ENCODE measurements around the gene GAB1. TPM values are rescaled to one million over a fixed set of nuclear protein-coding genes. Genes with fewer than 3 reads are reported as not detected.

GAB1 gene
- total RNA-seq, 5 donors from 2014 or later (not counting 1 experiment from before 2014, with no cell fraction given), result 0.20 to 1.7 (median 0.96) TPM

- H3K36me3 Mint-ChIP-seq, result no peaks in the 10 kb centered on the region
- no peak overlapping the region for H3K4me3 ChIP-seq (ENCODE audit: control insufficient read depth in 1 of 2, extremely low read depth in 1 of 2, low read length in 1 of 2)
- H3K27me3 Mint-ChIP-seq, result peaks cover 6 to 16% of the 10 kb centered on the region in 2 donors
- no peak overlapping the region for H3K27ac ChIP-seq (ENCODE audit: low read length)
- CTCF ChIA-PET, result no interaction called here
- no peaks in the 10 kb centered on the region for H3K4me1 Mint-ChIP-seq
- H3K4me3 Mint-ChIP-seq, result no peak overlapping the region
- no peak for DNase-seq
- H3K9me3 ChIP-seq, result no peaks in the 10 kb centered on the region
- no peaks in the 10 kb centered on the region for H3K9me3 Mint-ChIP-seq
- ATAC-seq (replicated peaks in 1 of 4), result no peak
- 77% methylated on average over 3 of the region's 3 CpGs for WGBS (ENCODE audit: insufficient coverage)
- POLR2A ChIA-PET, result no interaction called here
- H3K36me3 ChIP-seq (ENCODE audit: control insufficient read depth in 2 of 2, extremely low read depth in 1 of 2, insufficient read depth in 1 of 2, low read length in 1 of 2), result no peaks in the 10 kb centered on the region
- H3K27me3 ChIP-seq (replicated peaks in 1 of 2; ENCODE audit: control insufficient read depth in 2 of 2, extremely low read depth in 1 of 2, insufficient read depth in 2 of 2, low read length in 1 of 2), result peaks cover 0 to 23% of the 10 kb centered on the region in 2 experiments
- no peaks in the 10 kb centered on the region for H3K4me1 ChIP-seq (ENCODE audit: control insufficient read depth in 1 of 2, extremely low read depth in 1 of 2, insufficient read depth in 2 of 2, low read length in 2 of 2)
- no peak overlapping the region for H3K27ac Mint-ChIP-seq
Observed at GRCh38 chr4:143488687-143489086, 152.0 kb downstream of the GAB1 start.

GRCh38 chr4:143489106-143489505 lies 152.4 kb downstream of the GAB1 start:
- WGBS (ENCODE audit: insufficient coverage), result 96% methylated on average over 2 of the region's 2 CpGs
- CTCF ChIA-PET, result interaction anchor here in 1 of 2 donors (1.3 kb wide), 1 partner anchor 9 kb away, joined by 3 read pairs; no protein-coding TSS in a partner anchor
- peaks cover 0 to 20% of the 10 kb centered on the region in 2 experiments for H3K27me3 ChIP-seq (replicated peaks in 1 of 2; ENCODE audit: control insufficient read depth in 2 of 2, extremely low read depth in 1 of 2, insufficient read depth in 2 of 2, low read length in 1 of 2)
- Mint-ChIP-seq H3K9me3 (no peaks in the 10 kb centered on the region), H3K27me3 (peaks cover 6 to 16% of the 10 kb centered on the region in 2 donors), H3K36me3 (no peaks in the 10 kb centered on the region), H3K27ac (no peak overlapping the region), H3K4me3 (no peak overlapping the region), H3K4me1 (no peaks in the 10 kb centered on the region)
- no peaks in the 10 kb centered on the region for H3K4me1 ChIP-seq (ENCODE audit: control insufficient read depth in 1 of 2, extremely low read depth in 1 of 2, insufficient read depth in 2 of 2, low read length in 2 of 2)
- H3K36me3 ChIP-seq (ENCODE audit: control insufficient read depth in 2 of 2, extremely low read depth in 1 of 2, insufficient read depth in 1 of 2, low read length in 1 of 2), result no peaks in the 10 kb centered on the region
- ATAC-seq (replicated peaks in 1 of 4) (no peak), DNase-seq (no peak)
- POLR2A ChIA-PET, result no interaction called here
- H3K9me3 ChIP-seq, result no peaks in the 10 kb centered on the region
- H3K27ac ChIP-seq (ENCODE audit: low read length), result no peak overlapping the region
- H3K4me3 ChIP-seq (ENCODE audit: control insufficient read depth in 1 of 2, extremely low read depth in 1 of 2, low read length in 1 of 2), result no peak overlapping the region

- no CpG with 5 or more reads among the region's 8 CpGs for WGBS (ENCODE audit: insufficient coverage)
- H3K9me3 ChIP-seq, result no peaks in the 10 kb centered on the region
- H3K36me3 Mint-ChIP-seq, result no peaks in the 10 kb centered on the region
- H3K4me3 Mint-ChIP-seq, result no peak overlapping the region
- no peaks in the 10 kb centered on the region for H3K27me3 ChIP-seq (replicated peaks in 1 of 2; ENCODE audit: control insufficient read depth in 2 of 2, extremely low read depth in 1 of 2, insufficient read depth in 2 of 2, low read length in 1 of 2)
- H3K27ac ChIP-seq (ENCODE audit: low read length), result no peak overlapping the region
- ChIA-PET CTCF (no interaction called here), POLR2A (no interaction called here)
- DNase-seq, result no peak
- no peaks in the 10 kb centered on the region for H3K4me1 ChIP-seq (ENCODE audit: control insufficient read depth in 1 of 2, extremely low read depth in 1 of 2, insufficient read depth in 2 of 2, low read length in 2 of 2)
- no peaks in the 10 kb centered on the region for H3K4me1 Mint-ChIP-seq
- ATAC-seq (replicated peaks in 1 of 4), result no peak
- no peak overlapping the region for H3K27ac Mint-ChIP-seq
- H3K36me3 ChIP-seq (ENCODE audit: control insufficient read depth in 2 of 2, extremely low read depth in 1 of 2, insufficient read depth in 1 of 2, low read length in 1 of 2), result no peaks in the 10 kb centered on the region
- no peak overlapping the region for H3K4me3 ChIP-seq (ENCODE audit: control insufficient read depth in 1 of 2, extremely low read depth in 1 of 2, low read length in 1 of 2)
- no peaks in the 10 kb centered on the region for H3K9me3 Mint-ChIP-seq
- H3K27me3 Mint-ChIP-seq, result no peaks in the 10 kb centered on the region
Observed at GRCh38 chr4:143498021-143498420, 161.3 kb downstream of the GAB1 start.

GRCh38 chr4:143502231-143502630 lies 165.6 kb downstream of the GAB1 start:
- DNase-seq (no peak), ATAC-seq (replicated peaks in 1 of 4) (no peak)
- ChIA-PET POLR2A (no interaction called here), CTCF (no interaction called here)
- Mint-ChIP-seq H3K4me1 (no peaks in the 10 kb centered on the region), H3K9me3 (no peaks in the 10 kb centered on the region), H3K36me3 (no peaks in the 10 kb centered on the region), H3K27me3 (no peaks in the 10 kb centered on the region), H3K27ac (no peak overlapping the region), H3K4me3 (no peak overlapping the region)
- 64% methylated on average over 1 of the region's 1 CpG for WGBS (ENCODE audit: insufficient coverage)
- Histone ChIP-seq H3K4me1 (ENCODE audit: control insufficient read depth in 1 of 2, extremely low read depth in 1 of 2, insufficient read depth in 2 of 2, low read length in 2 of 2) (no peaks in the 10 kb centered on the region), H3K27me3 (replicated peaks in 1 of 2; ENCODE audit: control insufficient read depth in 2 of 2, extremely low read depth in 1 of 2, insufficient read depth in 2 of 2, low read length in 1 of 2) (no peaks in the 10 kb centered on the region), H3K27ac (ENCODE audit: low read length) (no peak overlapping the region), H3K4me3 (ENCODE audit: control insufficient read depth in 1 of 2, extremely low read depth in 1 of 2, low read length in 1 of 2) (no peak overlapping the region), H3K9me3 (no peaks in the 10 kb centered on the region), H3K36me3 (ENCODE audit: control insufficient read depth in 2 of 2, extremely low read depth in 1 of 2, insufficient read depth in 1 of 2, low read length in 1 of 2) (no peaks in the 10 kb centered on the region)

GRCh38 chr4:143506031-143506430 lies 169.4 kb downstream of the GAB1 start:
- no peaks in the 10 kb centered on the region for H3K4me1 Mint-ChIP-seq
- H3K4me3 Mint-ChIP-seq, result no peak overlapping the region
- CTCF ChIA-PET, result no interaction called here
- POLR2A ChIA-PET, result interaction anchor here in 1 of 2 donors (0.5 kb wide), 1 partner anchor 1989 kb away, joined by 6 read pairs; no protein-coding TSS in a partner anchor
- Histone ChIP-seq H3K4me1 (ENCODE audit: control insufficient read depth in 1 of 2, extremely low read depth in 1 of 2, insufficient read depth in 2 of 2, low read length in 2 of 2) (no peaks in the 10 kb centered on the region), H3K9me3 (no peaks in the 10 kb centered on the region), H3K36me3 (ENCODE audit: control insufficient read depth in 2 of 2, extremely low read depth in 1 of 2, insufficient read depth in 1 of 2, low read length in 1 of 2) (no peaks in the 10 kb centered on the region), H3K4me3 (ENCODE audit: control insufficient read depth in 1 of 2, extremely low read depth in 1 of 2, low read length in 1 of 2) (no peak overlapping the region), H3K27ac (ENCODE audit: low read length) (no peak overlapping the region), H3K27me3 (replicated peaks in 1 of 2; ENCODE audit: control insufficient read depth in 2 of 2, extremely low read depth in 1 of 2, insufficient read depth in 2 of 2, low read length in 1 of 2) (peaks cover 0 to 2% of the 10 kb centered on the region in 2 experiments)
- no peaks in the 10 kb centered on the region for H3K27me3 Mint-ChIP-seq
- ATAC-seq (replicated peaks in 1 of 4) (no peak), DNase-seq (no peak)
- WGBS (ENCODE audit: insufficient coverage), result no CpG with 5 or more reads among the region's 1 CpG
- H3K27ac Mint-ChIP-seq, result no peak overlapping the region
- no peaks in the 10 kb centered on the region for H3K9me3 Mint-ChIP-seq
- H3K36me3 Mint-ChIP-seq, result no peaks in the 10 kb centered on the region

- POLR2A ChIA-PET, result interaction anchor here in 1 of 2 donors (1.1 kb wide), 1 partner anchor 17 kb away, joined by 13 read pairs; no protein-coding TSS in a partner anchor
- H3K4me3 Mint-ChIP-seq, result peak overlapping the region in 1 of 3 donors; percentile 97
- H3K36me3 ChIP-seq (ENCODE audit: control insufficient read depth in 2 of 2, extremely low read depth in 1 of 2, insufficient read depth in 1 of 2, low read length in 1 of 2), result no peaks in the 10 kb centered on the region
- DNase-seq (no peak), ATAC-seq (replicated peaks in 1 of 4) (no peak)
- H3K36me3 Mint-ChIP-seq, result peaks cover 9% of the 10 kb centered on the region
- no peak overlapping the region for H3K4me3 ChIP-seq (ENCODE audit: control insufficient read depth in 1 of 2, extremely low read depth in 1 of 2, low read length in 1 of 2)
- WGBS (ENCODE audit: insufficient coverage), result 96% methylated on average over 4 of the region's 7 CpGs
- no peak overlapping the region for H3K27ac ChIP-seq (ENCODE audit: low read length)
- CTCF ChIA-PET, result no interaction called here
- H3K4me1 Mint-ChIP-seq, result peaks cover 23 to 29% (median 27%) of the 10 kb centered on the region in 3 donors
- H3K27ac Mint-ChIP-seq, result no peak overlapping the region
- H3K4me1 ChIP-seq (ENCODE audit: control insufficient read depth in 1 of 2, extremely low read depth in 1 of 2, insufficient read depth in 2 of 2, low read length in 2 of 2), result peaks cover 11 to 21% of the 10 kb centered on the region in 2 experiments
- peaks cover 2 to 9% of the 10 kb centered on the region in 2 experiments for H3K27me3 ChIP-seq (replicated peaks in 1 of 2; ENCODE audit: control insufficient read depth in 2 of 2, extremely low read depth in 1 of 2, insufficient read depth in 2 of 2, low read length in 1 of 2)
- no peaks in the 10 kb centered on the region for H3K27me3 Mint-ChIP-seq
- H3K9me3 Mint-ChIP-seq, result no peaks in the 10 kb centered on the region
- H3K9me3 ChIP-seq, result no peaks in the 10 kb centered on the region
Observed at GRCh38 chr4:143511906-143512305, 175.2 kb downstream of the GAB1 start.
